ENCODE data around the gene MSLN. TPM values are rescaled to one million over a fixed set of nuclear protein-coding genes. Genes with fewer than 3 reads are reported as not detected.

MSLN gene
- total and polyA plus RNA-seq, 8 donors, result 0.92 to 83.7 (median 5.2) TPM; not detected in 1

DNA sequence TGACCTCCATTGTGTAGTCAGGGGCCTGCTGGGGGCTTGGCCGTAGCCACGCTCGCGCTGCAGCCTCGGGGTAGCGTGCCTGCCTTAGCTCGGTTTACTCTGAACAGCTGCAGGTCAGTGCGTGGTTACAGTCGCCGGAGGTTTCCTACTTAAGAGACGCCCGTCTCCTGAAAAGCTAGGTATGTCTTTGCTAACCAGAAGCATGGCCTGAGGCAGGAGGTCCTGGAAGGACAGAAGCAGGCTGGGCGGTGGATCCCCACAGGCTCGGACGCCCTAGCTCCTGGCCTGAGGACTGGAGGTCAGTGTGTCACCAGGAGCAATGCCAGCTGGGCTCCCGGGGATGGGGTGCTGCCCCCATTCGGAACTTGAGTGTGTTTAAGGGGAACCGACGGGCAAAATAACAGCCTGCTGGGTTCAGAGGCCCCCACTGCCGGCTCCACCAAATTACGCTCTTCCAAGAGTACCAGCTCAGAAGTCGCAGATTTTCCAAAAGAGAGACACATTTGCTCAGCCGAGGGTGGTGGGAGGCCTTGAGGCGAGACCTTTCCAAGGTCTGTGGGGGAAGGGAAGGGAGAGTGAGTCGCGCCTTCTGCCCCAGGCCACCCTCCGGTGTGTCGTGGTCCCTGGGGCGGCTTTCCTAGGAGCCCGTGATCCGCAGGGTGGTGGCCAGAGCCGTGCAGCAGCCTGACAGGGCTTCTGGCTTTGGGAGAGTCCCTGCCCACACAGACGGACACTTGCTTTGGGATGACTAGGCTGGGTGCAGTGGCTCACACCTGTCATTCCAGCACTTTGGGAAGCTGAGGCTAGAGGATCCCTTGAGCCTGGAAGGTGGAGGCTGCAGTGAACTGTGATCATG lies 43.9 kb downstream of the MSLN start:
- Histone ChIP-seq H3K27me3 (peaks cover 5 to 66% (median 42%) of the 10 kb centered on the region in 3 donors), H3K27ac (no peak overlapping the region), H3K9me3 (no peaks in the 10 kb centered on the region), H3K4me3 (no peak overlapping the region), H3K36me3 (no peaks in the 10 kb centered on the region), H3K4me1 (peaks cover 8 to 39% (median 27%) of the 10 kb centered on the region in 4 donors)
- intact Hi-C loops (cut with DNase I; ENCODE audit: low total_unique reads), result no loop called here
- 36 to 49% (median 40%) methylated on average over 25 to 33 of the region's 33 CpGs for WGBS, 5 donors
- TF ChIP-seq, protein P1, sequence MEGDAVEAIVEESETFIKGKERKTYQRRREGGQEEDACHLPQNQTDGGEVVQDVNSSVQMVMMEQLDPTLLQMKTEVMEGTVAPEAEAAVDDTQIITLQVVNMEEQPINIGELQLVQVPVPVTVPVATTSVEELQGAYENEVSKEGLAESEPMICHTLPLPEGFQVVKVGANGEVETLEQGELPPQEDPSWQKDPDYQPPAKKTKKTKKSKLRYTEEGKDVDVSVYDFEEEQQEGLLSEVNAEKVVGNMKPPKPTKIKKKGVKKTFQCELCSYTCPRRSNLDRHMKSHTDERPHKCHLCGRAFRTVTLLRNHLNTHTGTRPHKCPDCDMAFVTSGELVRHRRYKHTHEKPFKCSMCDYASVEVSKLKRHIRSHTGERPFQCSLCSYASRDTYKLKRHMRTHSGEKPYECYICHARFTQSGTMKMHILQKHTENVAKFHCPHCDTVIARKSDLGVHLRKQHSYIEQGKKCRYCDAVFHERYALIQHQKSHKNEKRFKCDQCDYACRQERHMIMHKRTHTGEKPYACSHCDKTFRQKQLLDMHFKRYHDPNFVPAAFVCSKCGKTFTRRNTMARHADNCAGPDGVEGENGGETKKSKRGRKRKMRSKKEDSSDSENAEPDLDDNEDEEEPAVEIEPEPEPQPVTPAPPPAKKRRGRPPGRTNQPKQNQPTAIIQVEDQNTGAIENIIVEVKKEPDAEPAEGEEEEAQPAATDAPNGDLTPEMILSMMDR (IDR thresholded peaks at IDR 0.05), result no peak
- TF ChIP-seq POLR2AphosphoS5 (IDR thresholded peaks at IDR 0.05) (no peak), EP300 (IDR thresholded peaks at IDR 0.05) (no peak), POLR2A (IDR thresholded peaks at IDR 0.05) (no peak)
- DNase-seq, result no peak

DNA sequence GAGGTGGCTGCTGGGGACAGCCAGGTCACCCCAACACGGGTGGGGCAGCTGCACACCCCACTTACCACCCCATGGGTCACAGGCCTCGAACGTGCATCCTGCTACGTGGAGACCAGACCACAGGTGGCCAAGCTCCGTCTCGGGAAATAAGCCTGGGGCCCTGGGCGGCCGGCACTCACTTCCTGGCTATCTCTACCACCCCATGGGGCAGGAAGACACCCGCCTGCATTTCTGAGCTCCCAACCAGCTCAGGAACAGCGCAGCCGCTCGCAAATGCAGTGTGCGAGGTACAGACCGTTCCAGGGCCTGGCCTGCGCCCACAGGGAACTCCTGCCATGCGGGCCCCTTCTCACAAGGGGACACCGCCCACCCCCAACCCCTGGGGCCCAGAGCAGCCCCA lies 44.9 kb downstream of the MSLN start:
- TF ChIP-seq POLR2AphosphoS5 (IDR thresholded peaks at IDR 0.05) (no peak), EP300 (IDR thresholded peaks at IDR 0.05) (no peak), POLR2A (IDR thresholded peaks at IDR 0.05) (no peak)
- TF ChIP-seq, protein P1 (IDR thresholded peaks at IDR 0.05), result no peak
- no peak overlapping the region for H3K4me3 ChIP-seq
- no peaks in the 10 kb centered on the region for H3K9me3 ChIP-seq
- peaks cover 8 to 32% (median 25%) of the 10 kb centered on the region in 4 donors for H3K4me1 ChIP-seq
- WGBS, 5 donors, result 72 to 79% (median 77%) methylated on average over 11 to 17 of the region's 17 CpGs
- peaks cover 0 to 66% (median 31%) of the 10 kb centered on the region in 3 donors for H3K27me3 ChIP-seq
- H3K36me3 ChIP-seq, result no peaks in the 10 kb centered on the region
- no peak overlapping the region for H3K27ac ChIP-seq
- intact Hi-C loops (cut with DNase I; ENCODE audit: low total_unique reads), result no loop called here
- no peak for DNase-seq

DNA sequence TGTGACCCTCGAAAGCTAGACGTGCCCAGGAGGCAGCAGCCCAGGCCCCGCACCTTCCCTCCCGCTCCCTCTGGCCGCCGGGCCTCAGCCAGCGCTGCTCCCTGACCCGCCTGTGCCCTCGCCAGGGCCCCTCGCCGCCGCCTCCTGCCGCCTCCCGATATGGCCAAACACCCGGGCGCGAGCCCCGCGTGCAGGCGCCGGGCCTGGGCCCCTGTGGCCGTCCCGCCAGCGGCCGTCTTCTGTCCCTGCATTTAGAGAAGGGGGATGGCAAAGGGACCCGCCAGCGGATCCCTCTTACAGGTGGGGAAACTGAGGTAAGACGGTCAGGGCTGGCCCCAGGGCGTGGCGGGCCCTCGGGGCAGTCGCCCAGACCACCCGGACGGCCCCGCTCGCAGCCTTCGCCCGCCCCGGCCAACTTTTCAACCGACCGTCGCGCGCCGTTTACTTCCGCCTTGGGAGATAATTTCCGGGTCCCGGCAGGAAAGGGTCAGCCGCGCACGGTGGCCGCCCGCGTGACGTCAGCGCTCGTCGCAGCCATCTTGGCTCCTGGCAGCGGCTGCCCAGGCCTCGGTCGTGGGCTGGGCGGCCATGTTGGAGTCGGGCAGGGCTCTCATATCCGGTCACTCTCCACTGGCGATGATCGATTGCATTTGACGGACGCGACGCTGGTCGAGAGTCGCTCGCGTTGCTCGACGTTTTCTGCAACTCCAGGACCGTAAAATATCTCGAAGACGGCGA lies 47.0 kb downstream of the MSLN start:
- H3K27ac ChIP-seq, result peak overlapping the region; percentile 90 to 97 (median 95)
- peaks cover 8 to 30% (median 25%) of the 10 kb centered on the region in 4 donors for H3K4me1 ChIP-seq
- 0 to 38% (median 9%) methylated on average over 47 to 80 of the region's 80 CpGs for WGBS, 5 donors
- H3K4me3 ChIP-seq, result peak overlapping the region; percentile 50 to 91 (median 80)
- TF ChIP-seq POLR2A (IDR thresholded peaks at IDR 0.05) (peak in 1 of 4 donors; percentile 17), EP300 (IDR thresholded peaks at IDR 0.05) (no peak), POLR2AphosphoS5 (IDR thresholded peaks at IDR 0.05) (peak; percentile 77 to 88 (median 88))
- intact Hi-C loops (cut with DNase I; ENCODE audit: low total_unique reads), result no loop called here
- H3K27me3 ChIP-seq, result peaks cover 0 to 66% (median 21%) of the 10 kb centered on the region in 3 donors
- H3K36me3 ChIP-seq, result no peaks in the 10 kb centered on the region
- peaks cover 0 to 10% (median 8%) of the 10 kb centered on the region in 4 donors for H3K9me3 ChIP-seq
- peak; percentile 95 to 98 for DNase-seq

DNA sequence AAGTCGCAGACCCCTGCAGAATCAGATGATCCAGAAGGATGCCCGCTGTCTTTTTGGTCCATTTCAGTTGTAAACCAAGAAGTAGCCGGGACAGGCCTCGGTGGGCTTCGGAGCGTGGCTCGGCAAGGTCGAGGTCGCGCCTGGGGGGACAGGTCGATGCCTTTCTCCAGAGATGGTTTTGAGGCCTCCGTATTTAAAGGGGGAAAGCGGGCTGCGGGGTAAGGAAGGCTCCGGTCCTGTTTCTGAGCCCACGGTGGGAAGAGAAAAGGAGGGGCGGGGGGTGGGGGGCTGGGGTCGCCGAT lies 47.5 kb downstream of the MSLN start:
- H3K4me1 ChIP-seq, result peaks cover 8 to 31% (median 25%) of the 10 kb centered on the region in 4 donors
- peaks cover 0 to 12% (median 8%) of the 10 kb centered on the region in 4 donors for H3K9me3 ChIP-seq
- DNase-seq, result no peak
- peak overlapping the region; percentile 50 to 91 (median 80) for H3K4me3 ChIP-seq
- TF ChIP-seq, protein P1 (IDR thresholded peaks at IDR 0.05), result no peak
- H3K27me3 ChIP-seq, result peaks cover 1 to 66% (median 21%) of the 10 kb centered on the region in 3 donors
- no peaks in the 10 kb centered on the region for H3K36me3 ChIP-seq
- H3K27ac ChIP-seq, result peak overlapping the region; percentile 42 to 97 (median 95)
- WGBS, 5 donors, result 14 to 39% (median 24%) methylated on average over 14 to 19 of the region's 19 CpGs
- intact Hi-C loops (cut with DNase I; ENCODE audit: low total_unique reads), result no loop called here
